ENCODE data around the gene PCGF1. TPM values are rescaled to one million over a fixed set of nuclear protein-coding genes. Genes with fewer than 3 reads are reported as not detected.

The PCGF1 gene
- 44.8 and 58.3 TPM in 2 replicates for total RNA-seq (2014; rRNA removed; shearing (Covaris generic); ENCODE audit: low replicate concordance)

DNA sequence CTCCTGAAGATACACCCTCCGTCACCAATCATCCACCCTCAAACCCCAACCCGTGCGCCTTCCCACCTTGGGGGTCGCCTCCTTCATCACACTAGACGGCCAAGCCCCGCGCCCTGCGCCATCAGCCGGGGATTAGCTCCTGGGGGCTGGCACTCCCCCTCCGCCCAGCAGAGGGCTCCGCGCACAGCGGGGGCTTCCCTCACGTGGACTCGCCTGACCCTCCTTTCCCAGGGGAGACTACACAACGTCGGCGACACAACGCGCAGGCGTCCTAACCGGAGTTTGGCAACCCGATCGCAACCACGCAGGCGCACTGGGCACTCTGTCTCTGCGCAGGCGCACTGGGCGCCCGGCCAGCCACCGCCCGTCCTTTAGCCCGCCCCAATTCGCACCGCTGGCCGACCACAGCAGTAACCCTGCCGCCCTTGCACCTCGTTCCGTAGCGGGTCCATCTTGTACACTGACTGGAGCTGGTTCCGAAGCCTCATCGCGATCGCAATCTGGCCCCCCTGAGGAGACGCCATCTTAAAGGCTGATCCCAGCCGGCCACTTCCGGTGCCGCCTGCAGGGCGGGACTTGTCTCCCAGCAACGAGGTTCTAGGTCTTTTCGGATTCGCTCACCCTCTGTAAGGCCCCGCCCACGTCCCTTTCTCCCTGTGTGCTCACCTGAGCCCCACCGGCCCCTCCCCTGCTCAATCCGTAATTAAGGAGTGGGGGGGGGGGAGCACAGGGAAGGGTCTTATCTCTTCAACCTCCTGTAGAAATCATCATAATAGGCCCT is at the start of gene PCGF1:
Gene PCGF1 (minus strand): TSS at position 551 of the 781 bp plus-strand sequence. CDS start 27 bp downstream, at position 524.
- H3K27ac ChIP-seq (ENCODE audit: low read length) = peak within 1 kb of the TSS; percentile 88
- H3K9me3 ChIP-seq (ENCODE audit: low read length) = no peaks in the 10 kb centered on the region
- H3K9ac ChIP-seq (ENCODE audit: low read length) = peak within 1 kb of the TSS; percentile 89
- no peaks in the 10 kb centered on the region for H4K20me1 ChIP-seq (ENCODE audit: insufficient read depth, low read depth, low read length)
- peaks cover 27% of the 10 kb centered on the region for H3K79me2 ChIP-seq (ENCODE audit: low read length)
- DNase-seq = peak; percentile 100
- peak within 1 kb of the TSS; percentile 89 for H3K4me2 ChIP-seq (ENCODE audit: low read depth, low read length, poor library complexity, severe bottlenecking)
- H3K9me2 ChIP-seq (replicated peaks; ENCODE audit: insufficient read depth, low read length) = no peaks in the 10 kb centered on the region
- no peaks in the 10 kb centered on the region for H3K27me3 ChIP-seq (ENCODE audit: low read length)
- H3K36me3 ChIP-seq (ENCODE audit: insufficient read depth, low read length) = peaks cover 9% of the 10 kb centered on the region; the same call in 1 of the 2 replicates
- peak within 1 kb of the TSS; percentile 78 for H3K4me3 ChIP-seq (ENCODE audit: low read length)
- H3K4me1 ChIP-seq (ENCODE audit: low read length) = peaks cover 51% of the 10 kb centered on the region
- H2AFZ ChIP-seq (ENCODE audit: low read length) = peak within 1 kb of the TSS; percentile 88

DNA sequence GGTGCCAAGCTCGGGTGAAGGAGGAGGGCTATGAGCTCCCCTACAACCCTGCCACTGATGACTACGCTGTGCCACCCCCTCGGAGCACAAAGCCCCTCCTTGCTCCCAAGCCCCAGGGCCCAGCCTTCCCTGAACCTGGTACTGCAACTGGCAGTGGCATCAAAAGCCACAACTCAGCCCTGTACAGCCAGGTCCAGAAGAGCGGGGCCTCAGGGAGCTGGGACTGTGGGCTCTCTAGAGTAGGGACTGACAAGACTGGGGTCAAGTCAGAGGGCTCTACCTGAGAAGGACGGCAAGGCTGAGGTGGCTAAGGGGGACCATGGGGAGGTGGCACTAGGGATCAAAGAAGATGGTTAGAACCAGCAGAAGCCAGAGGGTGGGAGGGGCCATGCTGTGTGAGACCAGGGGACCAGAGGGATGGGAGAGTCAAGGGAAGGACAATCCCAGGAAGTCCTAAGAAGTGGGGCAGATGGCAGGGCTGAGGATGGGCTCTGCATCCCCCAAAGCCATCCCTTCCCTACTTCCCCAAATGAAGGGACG is 49.4 kb upstream of the PCGF1 start:
- 0 out of 2 replicates have a peak, but pooled peaks cover 4% of the 10 kb centered on the region for H3K36me3 ChIP-seq (ENCODE audit: insufficient read depth, low read length)
- H3K9me2 ChIP-seq (replicated peaks; ENCODE audit: insufficient read depth, low read length) = no peaks in the 10 kb centered on the region
- peaks cover 13% of the 10 kb centered on the region for H3K4me1 ChIP-seq (ENCODE audit: low read length)
- H3K9me3 ChIP-seq (ENCODE audit: low read length) = no peaks in the 10 kb centered on the region
- H3K79me2 ChIP-seq (ENCODE audit: low read length) = no peaks in the 10 kb centered on the region
- H4K20me1 ChIP-seq (ENCODE audit: insufficient read depth, low read depth, low read length) = peaks cover 14% of the 10 kb centered on the region; the same call in 1 of the 2 replicates
- H3K27me3 ChIP-seq (ENCODE audit: low read length) = no peaks in the 10 kb centered on the region
- DNase-seq = no peak
- no peak overlapping the region for H2AFZ ChIP-seq (ENCODE audit: low read length)
- no peak overlapping the region for H3K27ac ChIP-seq (ENCODE audit: low read length)
- no peak overlapping the region for H3K4me2 ChIP-seq (ENCODE audit: low read depth, low read length, poor library complexity, severe bottlenecking)
- no peak overlapping the region for H3K9ac ChIP-seq (ENCODE audit: low read length)
- H3K4me3 ChIP-seq (ENCODE audit: low read length) = no peak overlapping the region

DNA sequence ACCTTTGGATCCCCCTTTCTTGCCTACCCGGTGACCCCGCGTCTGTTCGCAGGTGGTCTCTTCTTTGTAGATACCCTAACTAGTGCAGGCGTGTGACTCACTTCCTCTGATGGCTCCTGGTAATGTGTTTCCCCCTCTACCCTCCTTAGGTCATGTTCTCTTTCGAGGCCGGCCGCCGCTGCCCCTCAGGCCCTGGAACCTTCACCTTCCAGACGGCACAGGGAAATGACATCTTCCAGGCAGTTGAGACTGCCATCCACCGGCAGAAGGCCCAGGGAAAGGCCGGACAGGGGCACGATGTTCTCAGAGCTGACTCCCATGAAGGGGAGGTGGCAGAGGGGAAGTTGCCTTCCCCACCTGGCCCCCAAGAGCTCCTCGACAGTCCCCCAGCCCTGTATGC is 48.7 kb upstream of the PCGF1 start:
- Histone ChIP-seq H3K4me2 (ENCODE audit: low read depth, low read length, poor library complexity, severe bottlenecking) (no peak overlapping the region), H2AFZ (ENCODE audit: low read length) (no peak overlapping the region), H3K27ac (ENCODE audit: low read length) (no peak overlapping the region)

DNA sequence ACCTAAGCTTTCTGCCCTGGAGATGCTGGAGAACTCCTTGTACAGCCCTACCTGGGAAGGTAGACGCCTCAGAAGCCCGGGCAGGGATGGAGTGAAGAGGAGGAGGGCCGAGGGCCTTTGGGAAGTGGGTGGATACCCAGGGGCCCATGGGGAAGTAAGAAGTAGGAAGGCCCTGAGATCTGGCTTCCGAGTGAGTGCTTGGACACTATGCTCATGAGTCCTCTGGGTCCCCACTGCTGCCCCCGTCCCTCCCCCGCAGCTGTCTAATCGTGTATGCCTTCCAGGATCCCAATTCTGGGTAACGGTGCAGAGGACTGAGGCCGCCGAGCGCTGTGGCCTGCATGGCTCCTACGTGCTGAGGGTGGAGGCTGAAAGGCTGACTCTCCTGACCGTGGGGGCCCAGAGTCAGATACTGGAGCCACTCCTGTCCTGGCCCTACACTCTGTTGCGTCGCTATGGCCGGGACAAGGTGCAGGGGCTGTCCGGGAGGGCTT is 48.2 kb upstream of the PCGF1 start:
- Histone ChIP-seq H3K9me3 (ENCODE audit: low read length) (no peaks in the 10 kb centered on the region), H2AFZ (ENCODE audit: low read length) (no peak overlapping the region), H3K27ac (ENCODE audit: low read length) (no peak overlapping the region), H3K4me2 (ENCODE audit: low read depth, low read length, poor library complexity, severe bottlenecking) (peak overlapping the region; percentile 71), H3K4me3 (ENCODE audit: low read length) (peak overlapping the region; percentile 68), H3K9ac (ENCODE audit: low read length) (peak overlapping the region; percentile 78), H3K79me2 (ENCODE audit: low read length) (no peaks in the 10 kb centered on the region), H3K36me3 (ENCODE audit: insufficient read depth, low read length) (0 out of 2 replicates have a peak, but pooled peaks cover 4% of the 10 kb centered on the region), H3K9me2 (replicated peaks; ENCODE audit: insufficient read depth, low read length) (no peaks in the 10 kb centered on the region), H3K27me3 (ENCODE audit: low read length) (no peaks in the 10 kb centered on the region), H3K4me1 (ENCODE audit: low read length) (peaks cover 13% of the 10 kb centered on the region), H4K20me1 (ENCODE audit: insufficient read depth, low read depth, low read length) (peaks cover 14% of the 10 kb centered on the region; the same call in 1 of the 2 replicates)
- DNase-seq = no peak

More for the DNA sequence above, 48.7 kb upstream of the PCGF1 start:
- no peak overlapping the region for H3K4me3 ChIP-seq (ENCODE audit: low read length)
- H3K79me2 ChIP-seq (ENCODE audit: low read length) = no peaks in the 10 kb centered on the region
- 0 out of 2 replicates have a peak, but pooled peaks cover 4% of the 10 kb centered on the region for H3K36me3 ChIP-seq (ENCODE audit: insufficient read depth, low read length)
- no peaks in the 10 kb centered on the region for H3K9me3 ChIP-seq (ENCODE audit: low read length)
- H3K4me1 ChIP-seq (ENCODE audit: low read length) = peaks cover 13% of the 10 kb centered on the region
- no peak for DNase-seq
- H3K9me2 ChIP-seq (replicated peaks; ENCODE audit: insufficient read depth, low read length) = no peaks in the 10 kb centered on the region
- no peaks in the 10 kb centered on the region for H3K27me3 ChIP-seq (ENCODE audit: low read length)
- H4K20me1 ChIP-seq (ENCODE audit: insufficient read depth, low read depth, low read length) = peaks cover 14% of the 10 kb centered on the region; the same call in 1 of the 2 replicates
- no peak overlapping the region for H3K9ac ChIP-seq (ENCODE audit: low read length)

DNA sequence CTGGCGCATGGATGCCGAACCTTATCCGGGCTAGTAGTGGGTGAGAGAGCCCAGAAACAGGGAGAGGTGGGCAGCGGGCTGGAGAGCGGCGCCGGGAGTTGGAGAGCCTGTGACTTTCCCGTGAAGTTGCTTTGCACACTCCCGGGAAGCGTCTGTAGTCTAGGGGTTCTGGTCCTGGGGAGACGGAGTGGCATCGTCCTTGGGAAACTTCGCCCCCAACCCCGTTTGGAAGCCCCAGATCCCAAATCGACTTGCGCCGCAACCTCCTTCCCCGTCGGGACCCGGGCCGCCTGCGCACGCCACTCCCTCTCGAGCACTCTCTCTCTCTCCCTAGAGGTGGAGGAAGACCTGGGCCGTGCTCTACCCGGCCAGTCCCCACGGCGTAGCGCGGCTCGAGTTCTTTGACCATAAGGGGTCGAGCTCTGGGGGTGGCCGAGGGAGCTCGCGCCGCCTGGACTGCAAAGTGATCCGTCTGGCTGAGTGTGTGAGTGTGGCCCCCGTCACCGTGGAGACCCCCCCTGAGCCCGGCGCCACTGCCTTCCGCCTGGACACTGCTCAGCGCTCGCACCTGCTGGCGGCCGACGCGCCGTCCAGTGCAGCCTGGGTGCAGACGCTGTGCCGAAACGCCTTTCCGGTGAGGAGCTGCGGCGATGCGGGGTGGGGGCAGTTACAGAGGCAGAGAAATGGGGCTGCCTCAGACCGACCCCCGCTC is 47.5 kb upstream of the PCGF1 start:
- Histone ChIP-seq H3K9me3 (ENCODE audit: low read length) (no peaks in the 10 kb centered on the region), H2AFZ (ENCODE audit: low read length) (peak overlapping the region; percentile 72), H3K27ac (ENCODE audit: low read length) (no peak overlapping the region), H3K4me3 (ENCODE audit: low read length) (peak overlapping the region; percentile 68), H3K4me2 (ENCODE audit: low read depth, low read length, poor library complexity, severe bottlenecking) (peak overlapping the region; percentile 71), H3K36me3 (ENCODE audit: insufficient read depth, low read length) (0 out of 2 replicates have a peak, but pooled peaks cover 4% of the 10 kb centered on the region), H3K4me1 (ENCODE audit: low read length) (peaks cover 13% of the 10 kb centered on the region), H3K27me3 (ENCODE audit: low read length) (no peaks in the 10 kb centered on the region), H3K79me2 (ENCODE audit: low read length) (no peaks in the 10 kb centered on the region), H3K9me2 (replicated peaks; ENCODE audit: insufficient read depth, low read length) (no peaks in the 10 kb centered on the region), H4K20me1 (ENCODE audit: insufficient read depth, low read depth, low read length) (peaks cover 14% of the 10 kb centered on the region; the same call in 1 of the 2 replicates), H3K9ac (ENCODE audit: low read length) (peak overlapping the region; percentile 78)
- peak; percentile 86 for DNase-seq

DNA sequence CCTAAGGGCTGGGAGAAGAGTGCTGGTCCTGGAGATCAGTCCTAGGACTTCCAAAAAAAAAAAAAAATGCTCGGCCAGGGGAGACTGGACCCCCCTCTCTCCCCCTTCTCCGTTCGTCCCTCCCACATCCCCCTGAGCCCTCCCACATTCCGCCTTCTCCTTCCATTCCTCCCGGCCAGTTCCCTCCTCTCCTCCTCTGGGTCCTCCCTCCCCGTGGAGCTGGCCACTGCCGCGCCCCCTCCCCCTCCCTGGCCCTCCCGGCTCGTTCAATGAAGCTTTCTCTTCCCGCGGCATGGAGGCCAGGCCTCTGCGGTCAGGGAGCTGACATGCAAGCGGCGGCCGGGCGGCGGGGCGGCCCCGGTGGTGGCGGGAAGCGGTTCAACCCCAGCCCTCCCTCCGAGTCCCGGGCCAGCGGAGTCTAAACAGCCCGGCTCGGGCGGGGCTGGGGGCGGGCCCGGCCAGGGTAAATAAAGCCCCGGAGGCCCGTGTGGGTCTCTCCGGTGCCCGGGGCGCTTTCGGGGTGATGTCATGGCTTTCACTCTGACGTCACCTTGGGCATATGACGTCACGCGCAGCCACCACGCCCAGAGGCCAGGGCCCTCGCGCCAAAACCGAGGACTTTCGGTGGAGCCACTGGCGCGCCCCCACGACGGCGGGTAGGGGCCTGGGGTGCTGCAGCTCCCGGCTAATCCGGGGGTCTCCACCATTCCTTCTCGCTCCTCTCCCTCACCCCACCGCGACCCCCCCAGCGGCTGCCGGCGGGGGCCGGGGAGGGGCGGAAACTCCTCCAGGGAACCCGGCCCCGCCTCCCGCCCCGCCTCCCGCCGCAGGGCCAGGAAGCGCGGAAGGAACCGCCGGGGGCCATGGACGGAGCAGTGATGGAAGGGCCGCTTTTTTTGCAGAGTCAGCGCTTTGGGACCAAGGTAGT is 46.7 kb upstream of the PCGF1 start, which contains the start of the genes DOK1 and LOXL3:
Gene DOK1 (plus strand): TSS at position 829 of the 928 bp plus-strand sequence. CDS start 35 bp downstream, at position 864.
Gene LOXL3 (minus strand): TSS at position 51 of the 928 bp plus-strand sequence. CDS start 1,308 bp downstream, outside the sequence.
- Histone ChIP-seq H3K79me2 (ENCODE audit: low read length) (no peaks in the 10 kb centered on the region), H3K27ac (ENCODE audit: low read length) (no peak within 1 kb of the TSS), H3K9me2 (replicated peaks; ENCODE audit: insufficient read depth, low read length) (no peaks in the 10 kb centered on the region), H3K9me3 (ENCODE audit: low read length) (no peaks in the 10 kb centered on the region), H3K9ac (ENCODE audit: low read length) (peak within 1 kb of the TSS; percentile 78), H3K27me3 (ENCODE audit: low read length) (no peaks in the 10 kb centered on the region), H3K4me3 (ENCODE audit: low read length) (peak within 1 kb of the TSS; percentile 68), H4K20me1 (ENCODE audit: insufficient read depth, low read depth, low read length) (peaks cover 14% of the 10 kb centered on the region; the same call in 1 of the 2 replicates), H3K4me2 (ENCODE audit: low read depth, low read length, poor library complexity, severe bottlenecking) (peak within 1 kb of the TSS; percentile 71), H2AFZ (ENCODE audit: low read length) (peak within 1 kb of the TSS; percentile 72), H3K36me3 (ENCODE audit: insufficient read depth, low read length) (0 out of 2 replicates have a peak, but pooled peaks cover 4% of the 10 kb centered on the region), H3K4me1 (ENCODE audit: low read length) (peaks cover 13% of the 10 kb centered on the region)
- DNase-seq = peak; percentile 93

All from Karpas-422 (cell line).